PC-9 (cell line): Measurements from ENCODE around the gene SRM.

ENCODE experiments used
- EZH2 ChIP-seq: fragments of 200-600 bp; sonication (generic); IDR thresholded peaks from 2 replicates; pipeline ENCODE4 v1.8.0; 2017; ENCODE audit warnings: antibody characterized with exemption, low read depth
- TF ChIP-seq, protein P1 (sequence below): fragments of 200-600 bp; sonication (generic); conservative IDR thresholded peaks from 2 replicates; pipeline ENCODE4 v1.6.1; 2017; ENCODE audit warnings: mixed run types, antibody characterized with exemption, mild to moderate bottlenecking, moderate library complexity

DNA sequence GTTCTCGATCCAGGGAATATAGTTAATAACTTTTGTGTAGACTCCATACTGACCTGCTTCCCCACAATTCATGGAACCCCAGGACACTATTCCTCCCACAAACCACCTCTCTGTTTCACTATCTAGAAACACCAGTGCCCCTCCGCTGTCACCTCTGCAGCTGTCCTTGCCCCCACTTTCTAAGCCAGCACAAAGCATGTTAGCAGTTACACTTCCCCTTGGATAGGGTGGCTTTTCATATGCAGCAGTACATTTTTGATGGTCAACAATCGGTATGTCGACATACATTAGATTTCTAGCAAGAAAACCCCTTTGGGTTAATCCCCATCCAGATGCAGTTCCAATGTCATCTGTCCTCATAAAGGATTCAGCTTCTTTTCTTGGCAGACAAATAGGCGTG lies 32.9 kb downstream of the SRM start:
- TF ChIP-seq, protein P1, sequence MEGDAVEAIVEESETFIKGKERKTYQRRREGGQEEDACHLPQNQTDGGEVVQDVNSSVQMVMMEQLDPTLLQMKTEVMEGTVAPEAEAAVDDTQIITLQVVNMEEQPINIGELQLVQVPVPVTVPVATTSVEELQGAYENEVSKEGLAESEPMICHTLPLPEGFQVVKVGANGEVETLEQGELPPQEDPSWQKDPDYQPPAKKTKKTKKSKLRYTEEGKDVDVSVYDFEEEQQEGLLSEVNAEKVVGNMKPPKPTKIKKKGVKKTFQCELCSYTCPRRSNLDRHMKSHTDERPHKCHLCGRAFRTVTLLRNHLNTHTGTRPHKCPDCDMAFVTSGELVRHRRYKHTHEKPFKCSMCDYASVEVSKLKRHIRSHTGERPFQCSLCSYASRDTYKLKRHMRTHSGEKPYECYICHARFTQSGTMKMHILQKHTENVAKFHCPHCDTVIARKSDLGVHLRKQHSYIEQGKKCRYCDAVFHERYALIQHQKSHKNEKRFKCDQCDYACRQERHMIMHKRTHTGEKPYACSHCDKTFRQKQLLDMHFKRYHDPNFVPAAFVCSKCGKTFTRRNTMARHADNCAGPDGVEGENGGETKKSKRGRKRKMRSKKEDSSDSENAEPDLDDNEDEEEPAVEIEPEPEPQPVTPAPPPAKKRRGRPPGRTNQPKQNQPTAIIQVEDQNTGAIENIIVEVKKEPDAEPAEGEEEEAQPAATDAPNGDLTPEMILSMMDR: no peak
- TF ChIP-seq EZH2: no peak
